HG03378 (cell line): Measurements from ENCODE around the gene SRR.

ENCODE experiments used
- ATAC-seq: cut with Tn5 transposase; IDR thresholded peaks from one replicate; pipeline ENCODE4 v1.9.1; 2021; ENCODE audit warnings: mild to moderate bottlenecking, moderate library complexity; ENCODE audit not compliant: unreplicated experiment

Gene SRR

DNA sequence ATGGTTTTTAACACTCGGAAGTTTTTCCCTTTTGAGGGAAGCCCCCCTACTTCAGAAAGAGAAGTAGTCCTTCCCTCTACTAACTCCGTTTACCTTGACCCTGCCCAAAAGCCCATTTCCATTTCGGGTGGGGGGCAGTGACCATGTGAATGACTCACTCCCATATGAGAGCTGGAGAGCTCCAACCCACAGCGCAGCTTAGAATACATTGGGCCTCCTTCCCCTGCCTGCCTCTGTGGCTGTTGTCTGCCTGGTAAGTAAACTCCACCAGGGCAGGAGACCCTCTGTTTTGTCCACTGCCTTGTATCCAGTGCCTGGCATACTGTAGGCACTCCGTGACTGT lies 34.5 kb downstream of the SRR start:
- no peak for ATAC-seq

DNA sequence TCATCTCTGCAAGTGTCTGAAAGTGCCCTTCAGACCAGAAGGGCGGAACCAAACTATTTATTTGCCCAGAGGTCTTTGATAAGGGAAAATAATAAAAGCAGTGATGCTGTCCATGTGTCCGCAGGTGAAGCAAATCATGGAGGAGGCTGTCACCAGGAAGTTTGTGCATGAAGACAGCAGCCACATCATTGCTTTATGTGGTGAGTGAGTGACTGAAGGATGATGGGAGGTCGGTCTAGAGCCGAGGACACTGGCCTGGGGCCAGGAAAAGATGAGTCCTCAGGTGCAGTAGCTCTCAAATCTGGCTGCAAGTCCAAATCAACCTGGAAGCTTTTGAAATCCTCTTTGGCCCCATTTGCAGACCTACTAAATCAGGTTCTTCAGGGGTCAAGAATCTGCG lies 39.7 kb downstream of the SRR start:
- ATAC-seq: no peak

DNA sequence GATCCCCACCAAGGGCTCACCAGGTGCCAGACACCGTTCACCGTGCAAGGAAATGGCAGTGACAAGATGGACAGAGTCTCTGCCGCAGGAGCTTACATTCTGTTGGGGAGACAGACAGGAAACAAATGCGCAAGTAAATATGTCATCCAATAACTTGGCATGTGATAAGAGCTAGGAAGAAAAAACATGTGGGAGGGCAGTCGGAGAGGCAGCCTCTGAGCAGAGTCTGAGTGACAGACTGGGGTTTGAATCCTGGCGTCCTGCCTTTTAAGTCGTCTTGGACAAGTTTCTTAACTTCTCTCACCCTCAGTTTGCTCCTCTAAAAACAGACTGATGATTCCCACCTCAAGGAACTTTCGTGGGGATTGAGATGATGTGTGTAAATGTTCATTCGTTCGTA lies 40.8 kb downstream of the SRR start:
- ATAC-seq: no peak

DNA sequence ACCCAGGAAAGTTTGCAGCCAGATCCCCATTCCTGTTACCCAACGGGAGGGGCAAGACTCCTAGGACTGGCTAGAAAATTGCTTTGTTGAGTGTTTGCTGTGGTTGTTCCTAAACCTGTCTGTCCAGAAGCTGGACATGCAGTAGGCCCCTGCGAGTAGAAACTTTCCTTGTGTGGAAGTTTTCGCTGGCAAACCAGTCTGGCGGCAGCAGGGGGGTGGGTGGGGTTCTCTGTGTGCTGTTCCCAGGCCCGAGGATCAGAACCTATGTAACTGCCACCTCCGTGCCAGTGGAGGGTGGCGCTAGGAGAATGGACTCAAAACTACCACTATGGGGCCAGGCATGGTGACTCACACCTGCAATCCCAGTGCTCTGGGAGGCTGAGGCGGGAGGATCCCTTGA lies 42.7 kb downstream of the SRR start:
- no peak for ATAC-seq

DNA sequence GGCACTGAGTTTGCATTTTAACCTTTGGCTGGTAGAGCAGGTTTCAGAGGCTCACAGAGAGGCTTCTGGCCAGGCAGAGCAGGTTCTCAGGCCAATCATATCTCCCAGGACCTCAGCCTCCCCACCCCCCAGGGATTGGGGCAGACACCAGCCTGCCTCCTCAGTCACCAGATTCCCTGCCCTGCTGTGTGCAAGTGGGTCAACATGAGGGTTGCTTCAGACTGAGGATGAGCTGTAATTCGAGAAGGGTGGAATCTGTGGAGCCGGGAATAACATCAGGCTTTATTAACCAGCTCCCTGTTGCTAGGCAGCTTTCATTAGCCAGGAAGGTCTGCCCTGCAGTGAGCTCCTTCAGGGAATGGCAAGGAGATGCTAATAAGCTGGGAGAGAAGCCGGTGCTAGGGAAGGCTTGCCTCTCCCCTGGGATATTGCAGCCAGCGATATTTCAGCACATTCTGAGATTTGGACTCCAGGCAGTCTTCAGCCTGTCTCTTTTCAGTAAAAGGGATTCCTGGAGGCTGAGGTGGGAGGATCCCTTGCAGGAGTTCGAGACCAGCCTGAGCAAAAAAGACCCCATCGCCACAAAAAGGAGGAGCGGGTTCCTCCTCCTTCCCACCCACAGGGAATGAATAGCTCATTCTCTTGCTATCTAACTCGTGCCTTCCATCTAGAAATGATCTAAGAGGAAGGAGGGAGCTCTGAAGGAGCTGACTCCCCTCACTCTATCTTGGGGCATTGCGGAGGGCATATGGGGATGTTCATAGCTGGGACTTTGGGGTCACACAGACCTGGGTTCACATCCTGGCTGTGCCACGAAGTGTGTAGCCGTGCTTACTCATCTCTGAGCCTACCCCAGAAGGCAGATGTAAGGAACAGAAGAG lies 44.3 kb downstream of the SRR start:
- no peak for ATAC-seq

DNA sequence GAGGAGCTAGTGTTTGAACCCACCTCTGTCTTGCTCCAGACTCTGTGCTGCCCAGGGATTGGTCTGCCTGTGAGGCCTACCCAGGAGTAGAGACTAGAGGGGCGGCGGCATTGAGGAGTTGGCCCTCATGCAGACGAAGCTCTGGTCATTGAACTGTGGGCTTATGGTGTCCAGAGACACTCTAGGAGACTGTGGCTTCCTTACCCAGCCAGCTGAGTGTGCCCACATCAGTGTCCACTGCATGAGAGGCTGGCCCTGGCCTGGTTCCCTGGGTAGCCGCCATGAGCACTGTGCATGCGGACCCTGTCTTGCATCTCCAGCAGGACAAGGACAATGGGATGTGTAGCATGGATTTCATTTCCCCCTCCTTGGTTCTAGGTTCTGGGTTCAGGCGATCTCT lies 47.5 kb downstream of the SRR start:
- ATAC-seq: no peak

DNA sequence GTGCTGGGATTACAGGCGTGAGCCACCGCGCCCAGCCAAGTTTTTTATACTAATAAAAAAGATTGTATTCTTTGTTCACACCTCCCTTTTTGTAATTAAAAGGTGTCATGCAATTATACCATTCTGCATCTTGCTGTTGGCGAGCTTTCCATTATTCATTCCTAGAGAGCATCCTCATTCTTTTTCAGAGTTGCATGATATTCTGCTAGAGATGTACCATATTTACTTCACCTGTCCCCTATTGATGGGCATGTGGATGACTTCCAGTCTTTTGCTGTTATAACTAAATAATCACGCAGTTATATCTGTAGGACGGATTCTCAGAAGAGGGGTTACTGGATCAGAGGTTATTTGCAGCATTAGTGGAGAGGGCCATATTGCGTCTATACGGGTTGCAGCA lies 50.6 kb downstream of the SRR start:
- no peak for ATAC-seq

DNA sequence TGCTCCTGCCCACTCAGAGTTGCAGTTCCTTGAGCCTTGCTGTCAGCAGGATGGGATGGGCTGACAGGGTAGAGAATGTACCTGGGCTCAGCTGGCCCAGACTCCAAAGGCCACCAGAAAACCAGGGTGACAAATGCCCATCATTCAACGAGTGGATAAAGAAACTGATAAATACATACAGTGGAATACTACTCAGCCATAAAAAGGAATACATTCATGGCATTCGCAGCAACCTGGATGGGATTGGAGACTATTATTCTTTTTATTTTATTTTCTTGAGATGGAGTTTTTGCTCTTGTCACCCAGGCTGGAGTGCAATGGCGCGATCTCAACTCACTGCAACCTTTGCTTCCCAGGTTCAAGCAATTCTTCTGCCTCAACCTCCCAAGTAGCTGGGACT lies 53.5 kb downstream of the SRR start:
- no peak for ATAC-seq

DNA sequence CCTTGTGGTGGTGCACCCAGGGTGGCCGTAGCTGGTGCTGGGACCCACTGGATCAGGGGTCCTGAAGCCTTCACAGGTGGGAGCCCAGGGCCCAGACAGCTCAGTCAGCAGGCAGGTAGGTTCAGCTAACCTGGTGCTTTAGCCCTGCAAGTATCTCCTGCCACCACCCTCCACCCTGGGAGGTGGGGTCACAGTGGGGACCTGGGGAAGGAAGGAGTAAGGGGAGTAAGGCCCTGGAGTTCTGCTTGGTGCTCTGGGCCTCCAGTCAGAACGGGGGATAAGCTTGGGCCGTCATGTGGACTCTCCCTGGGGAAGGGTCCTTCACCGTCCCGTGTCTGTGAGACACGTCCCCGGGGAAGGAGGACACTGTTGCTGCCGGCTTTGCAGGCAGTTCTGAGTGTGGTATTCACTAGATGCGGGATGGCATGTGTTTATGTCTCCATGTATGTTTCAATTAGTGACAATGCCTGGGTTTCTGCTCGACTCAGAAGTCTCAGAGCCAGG lies 54.2 kb downstream of the SRR start:
- ATAC-seq: no peak

DNA sequence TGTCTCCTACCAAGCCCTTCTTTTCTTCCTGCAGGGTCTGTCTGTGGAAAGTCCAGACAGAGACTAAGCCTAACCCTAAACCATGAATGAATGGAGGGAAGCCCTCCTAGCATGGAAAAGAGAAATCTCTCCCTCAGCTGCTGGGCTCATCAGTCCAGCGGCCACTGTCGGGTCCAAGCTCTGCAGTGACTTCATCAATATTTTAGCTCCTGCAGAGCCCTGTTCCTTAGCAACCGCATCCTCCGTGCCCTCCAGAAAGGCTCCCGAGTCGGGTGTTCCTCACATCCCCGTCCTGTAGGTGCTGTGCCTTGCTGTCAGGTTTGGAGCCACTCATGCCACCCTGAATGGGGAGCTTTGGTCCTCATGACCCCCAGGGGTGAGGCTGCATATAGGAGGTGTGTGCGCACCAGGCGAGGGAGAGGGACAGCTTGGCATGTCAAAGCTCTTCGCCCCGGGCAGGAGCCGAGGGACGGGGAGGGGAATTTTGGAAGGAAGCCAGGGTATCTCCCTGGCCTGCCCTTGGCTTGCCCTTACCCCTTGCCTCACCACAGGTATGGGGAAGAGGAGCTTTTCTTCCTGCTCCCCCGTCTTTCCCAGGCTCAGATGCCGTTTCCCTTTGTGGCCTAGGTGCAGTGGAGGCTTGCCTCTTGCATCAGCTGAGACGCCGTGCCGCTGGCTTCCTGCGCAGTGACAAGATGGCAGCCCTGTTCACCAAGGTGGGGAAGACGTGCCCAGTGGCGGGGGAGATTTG lies 57.4 kb downstream of the SRR start:
- ATAC-seq: no peak

DNA sequence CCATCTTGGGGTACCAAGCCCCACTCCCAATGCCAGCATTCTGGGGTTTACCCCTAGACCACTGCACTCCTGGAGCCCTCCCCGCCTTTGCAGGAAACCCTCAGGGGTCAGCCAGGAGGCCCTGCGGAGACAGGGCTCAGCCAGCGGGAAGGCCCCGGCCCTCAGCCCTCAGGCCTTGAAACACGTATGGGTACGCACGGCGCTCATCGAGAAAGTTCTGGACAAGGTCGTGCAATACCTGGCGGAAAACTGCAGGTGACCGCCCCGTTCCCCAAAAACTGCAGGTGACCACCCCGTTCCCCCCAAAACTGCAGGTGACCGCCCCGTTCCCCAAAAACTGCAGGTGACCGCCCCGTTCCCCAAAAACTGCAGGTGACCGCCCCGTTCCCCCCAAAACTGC lies 58.3 kb downstream of the SRR start:
- ATAC-seq: no peak

DNA sequence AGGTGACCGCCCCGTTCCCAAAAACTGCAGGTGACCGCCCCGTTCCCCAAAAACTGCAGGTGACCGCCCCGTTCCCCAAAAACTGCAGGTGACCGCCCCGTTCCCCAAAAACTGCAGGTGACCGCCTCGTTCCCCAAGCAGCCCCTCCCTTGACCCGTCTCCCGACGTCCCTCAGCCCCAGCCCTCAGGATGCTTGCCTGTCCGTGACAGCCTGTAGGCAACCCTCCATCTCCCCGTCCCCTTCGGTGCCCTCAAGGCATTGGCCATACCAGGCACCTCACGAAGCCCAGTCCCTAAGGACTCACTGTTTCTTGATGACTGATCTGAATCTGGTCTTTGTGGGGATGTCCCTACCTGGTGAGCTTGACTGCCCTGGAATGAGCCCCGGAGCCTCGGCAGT lies 58.7 kb downstream of the SRR start:
- no peak for ATAC-seq

DNA sequence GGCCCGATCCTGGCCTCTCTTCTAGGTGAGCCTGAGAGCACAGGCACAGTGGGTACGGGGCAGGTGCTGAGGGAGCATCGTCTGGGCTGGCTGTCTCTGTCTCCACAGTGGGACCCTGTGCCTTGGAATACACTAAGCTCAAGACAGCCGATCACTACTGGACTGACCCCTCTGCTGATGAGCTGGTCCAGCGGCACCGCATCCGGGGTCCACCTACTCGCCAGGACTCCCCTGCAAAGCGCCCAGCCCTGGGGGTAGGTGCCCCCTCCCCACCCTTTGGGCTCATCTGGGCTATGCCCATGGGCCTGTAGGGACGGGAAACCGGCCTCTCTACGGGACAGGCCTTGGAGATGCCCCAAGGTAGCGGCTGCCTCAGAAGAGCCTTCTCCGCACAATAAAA lies 59.1 kb downstream of the SRR start:
- no peak for ATAC-seq

DNA sequence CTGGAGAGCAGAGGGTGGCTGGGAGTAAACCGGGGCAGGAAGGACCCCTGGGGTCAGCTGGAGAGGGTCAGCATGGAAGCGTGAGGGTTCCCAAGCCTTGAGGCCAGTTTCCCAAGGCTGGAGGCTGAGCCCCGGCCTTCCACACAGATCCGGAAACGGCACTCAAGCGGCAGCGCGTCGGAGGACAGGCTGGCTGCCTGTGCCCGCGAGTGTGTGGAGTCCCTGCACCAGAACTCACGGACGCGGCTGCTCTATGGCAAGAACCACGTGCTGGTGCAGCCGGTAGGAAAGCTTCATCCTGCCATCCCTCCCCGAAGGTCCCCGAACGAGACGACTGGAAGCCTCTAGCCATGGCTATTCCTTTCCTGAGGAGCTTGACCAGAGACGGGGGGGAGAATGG lies 59.6 kb downstream of the SRR start:
- no peak for ATAC-seq

DNA sequence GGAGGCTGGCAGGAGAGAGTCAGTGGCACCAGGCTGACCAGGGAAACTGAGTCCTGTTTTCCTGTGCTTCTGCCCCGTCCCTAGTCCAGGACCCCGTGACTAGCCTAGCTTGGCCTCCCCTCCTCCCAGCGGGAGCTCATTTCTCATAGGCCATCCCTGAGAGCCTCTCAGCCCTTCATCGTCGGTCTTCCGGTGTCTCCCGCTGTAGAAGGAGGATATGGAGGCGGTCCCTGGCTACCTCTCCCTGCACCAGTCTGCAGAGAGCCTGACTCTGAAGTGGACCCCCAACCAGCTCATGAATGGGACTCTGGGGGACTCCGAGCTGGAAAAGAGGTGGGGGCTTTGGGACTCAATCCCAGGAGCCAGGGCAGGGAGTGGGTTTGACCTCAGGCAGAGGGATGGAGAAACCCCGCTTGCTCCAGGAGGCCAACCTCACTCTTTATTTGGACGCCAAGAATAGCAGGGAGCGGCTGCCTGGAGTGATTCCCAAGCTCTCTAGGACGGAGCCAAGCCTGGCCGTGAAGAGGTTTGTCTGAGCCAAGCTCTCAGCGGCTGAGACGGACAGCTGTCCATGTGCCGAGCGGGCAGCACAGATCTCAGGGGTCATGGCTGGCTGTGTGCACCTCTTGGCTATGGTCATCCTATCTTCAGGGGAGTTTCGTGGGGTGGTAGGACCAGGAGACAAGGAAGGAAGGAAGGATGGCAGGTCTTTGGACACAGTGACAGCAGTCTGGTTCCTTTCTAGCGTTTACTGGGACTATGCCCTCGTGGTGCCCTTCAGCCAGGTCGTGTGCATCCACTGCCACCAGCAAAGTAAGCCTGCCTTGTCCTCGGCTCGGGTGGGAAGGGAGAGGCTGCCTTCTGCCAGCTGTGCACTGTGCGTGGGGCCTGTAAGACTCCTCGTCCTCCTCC lies 60.4 kb downstream of the SRR start:
- no peak for ATAC-seq

DNA sequence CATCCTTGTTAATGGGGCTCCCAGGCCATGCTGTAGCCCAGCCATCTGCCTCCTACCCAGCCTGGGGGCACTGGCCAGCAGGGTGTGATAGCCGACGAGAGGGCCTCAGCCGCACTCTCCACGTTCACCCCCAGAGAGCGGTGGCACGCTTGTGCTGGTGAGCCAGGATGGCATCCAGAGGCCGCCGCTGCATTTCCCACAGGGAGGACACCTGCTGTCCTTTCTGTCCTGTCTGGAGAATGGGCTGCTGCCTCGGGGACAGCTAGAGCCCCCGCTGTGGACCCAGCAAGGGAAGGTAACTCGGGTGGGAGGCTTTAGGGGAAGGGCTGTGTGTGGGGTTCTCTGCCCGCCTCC lies 61.0 kb downstream of the SRR start:
- ATAC-seq: no peak

DNA sequence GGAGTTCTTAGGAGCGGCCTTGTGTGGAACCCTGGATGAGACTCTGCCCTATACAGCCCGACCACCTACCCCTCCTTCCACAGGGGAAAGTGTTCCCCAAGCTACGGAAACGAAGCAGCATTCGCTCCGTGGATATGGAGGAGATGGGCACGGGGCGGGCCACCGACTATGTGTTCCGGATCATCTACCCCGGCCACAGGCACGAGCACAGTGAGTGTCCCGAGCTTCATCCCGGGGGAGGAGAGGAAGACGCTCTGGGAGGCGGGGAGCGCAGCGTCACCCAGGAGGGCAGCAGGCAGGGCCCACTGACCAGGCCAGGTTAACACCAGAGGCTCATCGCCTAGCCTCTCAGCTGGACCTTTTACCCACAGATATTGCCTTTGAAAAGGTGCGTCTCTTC lies 61.4 kb downstream of the SRR start:
- no peak for ATAC-seq

DNA sequence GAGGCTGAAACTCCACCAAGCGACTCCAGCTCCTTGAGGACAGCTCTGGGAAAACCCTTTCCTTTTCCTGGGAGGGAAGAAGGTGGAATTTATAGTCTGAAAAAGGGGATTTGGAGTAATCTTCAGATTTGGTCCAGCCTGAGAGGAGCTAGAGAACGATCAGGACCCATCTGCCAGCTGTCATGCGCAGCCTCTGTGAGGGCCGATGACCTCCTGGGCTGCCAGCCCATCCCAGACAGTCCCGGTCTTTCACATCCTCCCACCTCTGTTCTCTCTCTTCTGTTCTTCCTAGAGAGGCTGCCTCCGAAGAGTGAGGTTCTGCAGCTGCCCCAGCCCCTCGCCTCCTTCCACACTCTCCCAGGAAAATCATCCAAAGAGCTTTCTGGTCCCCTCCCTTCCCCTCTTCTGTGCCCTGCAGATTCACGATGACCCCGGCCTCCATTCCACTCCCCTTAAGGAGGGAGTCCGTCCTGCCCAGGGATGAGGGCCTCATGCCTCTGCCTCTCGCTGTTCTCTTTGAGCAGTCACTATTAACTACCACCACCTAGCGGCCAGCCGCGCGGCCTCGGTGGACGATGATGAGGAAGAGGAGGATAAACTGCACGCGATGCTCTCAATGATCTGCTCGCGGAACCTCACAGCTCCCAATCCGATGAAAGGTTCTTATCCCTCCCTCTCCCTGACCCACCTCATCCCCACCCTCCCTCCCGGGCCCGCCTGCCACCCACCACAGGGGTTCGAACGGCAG lies 63.2 kb downstream of the SRR start:
- no peak for ATAC-seq

DNA sequence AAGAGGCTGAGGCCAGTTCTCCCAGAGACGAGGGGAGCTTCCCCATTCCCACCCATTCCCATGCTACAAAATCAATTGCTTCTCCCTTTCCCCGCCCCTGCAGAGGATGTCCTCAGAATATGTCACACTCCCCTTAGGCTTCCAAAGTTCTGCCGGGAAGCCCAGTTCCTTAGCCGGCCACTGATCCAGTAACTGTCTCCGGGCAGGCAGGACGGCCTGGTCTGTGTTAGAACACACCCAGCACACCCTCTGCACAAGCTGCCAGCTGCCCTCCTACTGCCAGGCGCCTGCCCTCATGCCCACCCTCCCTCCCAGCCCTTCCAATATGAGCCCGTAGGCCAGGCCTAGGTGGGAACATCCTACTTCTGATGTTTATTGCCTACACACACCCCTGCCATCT lies 64.6 kb downstream of the SRR start:
- ATAC-seq: no peak

DNA sequence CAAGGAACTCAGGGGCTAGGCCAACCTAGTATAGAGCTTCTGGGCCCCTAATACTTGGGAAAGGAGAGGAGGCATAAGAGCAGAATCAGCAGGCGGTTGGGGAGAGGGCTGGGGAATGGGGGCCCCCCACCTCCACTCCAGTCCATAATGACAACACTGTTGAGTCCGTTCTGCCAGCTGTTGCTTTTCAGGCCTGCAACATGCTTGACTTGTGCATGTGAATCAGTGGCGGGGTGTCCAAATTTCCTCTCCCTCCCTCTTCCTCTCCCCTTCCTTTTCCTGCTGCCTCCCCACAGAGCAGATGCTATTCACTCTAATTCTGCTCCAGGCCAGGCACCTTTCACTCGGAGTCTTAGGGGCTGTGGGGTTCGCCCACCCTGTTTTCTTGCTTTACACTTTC lies 65.3 kb downstream of the SRR start:
- ATAC-seq: no peak
